Liver (tissue), 9 donors: Measurements from ENCODE around the gene SELENOO. TPM values are rescaled to one million over a fixed set of nuclear protein-coding genes. Genes with fewer than 3 reads are reported as not detected.

Source experiments
- DNase-seq: peaks from one replicate; pipeline ENCODE4 v3.0.0-alpha.2; 2017; ENCODE audit warnings: low spot score
- H3K27ac ChIP-seq, 2 donors: one replicate each; pipeline ENCODE4 v1.7.0; 2013; ENCODE audit warnings: inconsistent platforms in 2 of 2, low read length in 2 of 2, control low read depth in 1 of 2, low read depth in 1 of 2, mild to moderate bottlenecking in 1 of 2
- H3K27me3 ChIP-seq, 4 donors: one replicate each; pipeline versions ENCODE4 v1.6.1 to v1.7.0; 2013; ENCODE audit warnings: low read length in 3 of 4, inconsistent platforms in 1 of 4, mild to moderate bottlenecking in 1 of 4, moderate library complexity in 1 of 4; ENCODE audit not compliant: control insufficient read depth in 4 of 4, insufficient read depth in 4 of 4
- H3K36me3 ChIP-seq, 4 donors: one replicate each; pipeline versions ENCODE4 v1.6.1 to v1.7.0; 2013; ENCODE audit warnings: low read length in 3 of 4, mild to moderate bottlenecking in 3 of 4, low read depth in 1 of 4, moderate library complexity in 1 of 4; ENCODE audit not compliant: control insufficient read depth in 4 of 4, insufficient read depth in 3 of 4
- H3K4me1 ChIP-seq, 4 donors: one replicate each; pipeline versions ENCODE4 v1.6.1 to v1.7.0; 2013; ENCODE audit warnings: low read length in 3 of 4, mild to moderate bottlenecking in 3 of 4, moderate library complexity in 1 of 4; ENCODE audit not compliant: control insufficient read depth in 4 of 4, insufficient read depth in 4 of 4
- H3K4me3 ChIP-seq, 3 donors: one replicate each; pipeline versions ENCODE4 v1.6.1 to v1.7.0; 2013; ENCODE audit warnings: low read length in 3 of 3, control low read depth in 1 of 3, low read depth in 1 of 3, mild to moderate bottlenecking in 1 of 3
- H3K9ac ChIP-seq, 2 donors: one replicate each; pipeline ENCODE4 v1.7.0; 2013; ENCODE audit warnings: low read length in 2 of 2, mild to moderate bottlenecking in 2 of 2, moderate library complexity in 2 of 2, control low read depth in 1 of 2, low read depth in 1 of 2
- H3K9me3 ChIP-seq, 4 donors: one replicate each; pipeline versions ENCODE4 v1.6.1 to v1.7.0; 2013; ENCODE audit warnings: low read length in 3 of 4; ENCODE audit not compliant: control insufficient read depth in 4 of 4
- ATF3 ChIP-seq: IDR thresholded peaks from 2 replicates; pipeline ENCODE4 v1.6.1; 2016; ENCODE audit warnings: antibody characterized with exemption
- CTCF ChIP-seq: fragments of 150-350 bp; IDR thresholded peaks from 2 replicates; pipeline ENCODE4 v1.5.1; 2017; ENCODE audit warnings: improper control_type of control experiment, low read depth, low read length; ENCODE audit not compliant: missing input control
- EGR1 ChIP-seq, 2 donors: IDR thresholded peaks; 2 replicates each; pipeline ENCODE4 v1.6.1; 2016 to 2018; ENCODE audit warnings: antibody characterized with exemption in 2 of 2, low read depth in 2 of 2
- FOXA2 ChIP-seq: IDR thresholded peaks from 2 replicates; pipeline ENCODE4 v1.6.1; 2016; ENCODE audit warnings: antibody characterized with exemption
- GABPA ChIP-seq, 2 donors: IDR thresholded peaks in 1 of 2; conservative IDR thresholded peaks in 1 of 2; 2 replicates each; pipeline ENCODE4 v1.6.1; 2016; ENCODE audit warnings: antibody characterized with exemption in 2 of 2, mild to moderate bottlenecking in 1 of 2, moderate library complexity in 1 of 2
- HNF4A ChIP-seq, 2 donors: conservative IDR thresholded peaks; 2 replicates each; pipeline ENCODE4 v1.6.1; 2016; ENCODE audit warnings: antibody characterized with exemption in 2 of 2, mild to moderate bottlenecking in 2 of 2
- HNF4G ChIP-seq: IDR thresholded peaks from 2 replicates; pipeline ENCODE4 v1.6.1; 2016; ENCODE audit warnings: antibody characterized with exemption
- JUND ChIP-seq, 2 donors: IDR thresholded peaks; 2 replicates each; pipeline ENCODE4 v1.6.1; 2016; ENCODE audit warnings: antibody characterized with exemption in 2 of 2
- MAX ChIP-seq: IDR thresholded peaks from 2 replicates; pipeline ENCODE4 v1.6.1; 2016; ENCODE audit warnings: antibody characterized with exemption
- NR2F2 ChIP-seq: IDR thresholded peaks from 2 replicates; pipeline ENCODE4 v1.6.1; 2016; ENCODE audit warnings: antibody characterized with exemption
- RAD21 ChIP-seq, 2 donors: IDR thresholded peaks; 2 replicates each; pipeline ENCODE4 v1.6.1; 2016; ENCODE audit warnings: antibody characterized with exemption in 2 of 2, mild to moderate bottlenecking in 2 of 2
- REST ChIP-seq: IDR thresholded peaks from 2 replicates; pipeline ENCODE4 v1.6.1; 2016; ENCODE audit warnings: antibody characterized with exemption, mild to moderate bottlenecking
- RXRA ChIP-seq, 2 donors: IDR thresholded peaks; 2 replicates each; pipeline ENCODE4 v1.6.1; 2017 to 2018; ENCODE audit warnings: antibody characterized with exemption in 2 of 2, mild to moderate bottlenecking in 1 of 2
- SP1 ChIP-seq: IDR thresholded peaks from 2 replicates; pipeline ENCODE4 v1.6.1; 2018; ENCODE audit warnings: antibody characterized with exemption, mild to moderate bottlenecking
- YY1 ChIP-seq: IDR thresholded peaks from 2 replicates; pipeline ENCODE4 v1.6.1; 2016; ENCODE audit warnings: antibody characterized with exemption, mild to moderate bottlenecking
- WGBS: extraction: QIAGEN DNeasy Blood & Tissue Kit; methylation state at CpG from one replicate; pipeline ENCODE4 v1.1.7; 2013; 5-methylcytosine and 5-hydroxymethylcytosine counted together
- polyA plus RNA-seq, 2 donors: library from polyadenylated mRNA; stranded (reverse) in 1 of 2; unstranded in 1 of 2; fragments of 200-250 nt in 1 of 2; fragments of >200 nt in 1 of 2; fragmentation: Nextera tagmentation in 1 of 2; extraction: Ambion mirVana in 1 of 2; gene quantifications; one replicate each; pipeline versions ENCODE4 v1.2.1 to v1.2.3, GENCODE V29; 2013 to 2015
- total RNA-seq, 2 donors: library from RNA; depleted of rRNA; stranded (reverse); fragments of >200 nt; gene quantifications; one replicate each; pipeline ENCODE4 v1.2.3, GENCODE V29; 2014
- donor health status: healthy.
- donor health status: healthy.
- donor health status: healthy.
- donor health status: healthy.
- donor health status: healthy.

Gene SELENOO
- total and polyA plus RNA-seq, 4 donors, result 16.4 to 59.2 (median 42.2) TPM

GRCh38 chr22:50262973-50263617 is 62.3 kb downstream of the SELENOO start:
- 58% methylated on average over 9 of the region's 9 CpGs for WGBS
- no peak for TF ChIP-seq MAX
- Histone ChIP-seq H3K27me3 (no peaks in the 10 kb centered on the region), H3K36me3 (no peaks in the 10 kb centered on the region), H3K9ac (no peak overlapping the region), H3K4me1 (peaks cover 14 to 35% (median 29%) of the 10 kb centered on the region in 4 donors), H3K27ac (no peak overlapping the region), H3K4me3 (no peak overlapping the region), H3K9me3 (no peaks in the 10 kb centered on the region)
- no peak for DNase-seq

- no peak overlapping the region for H3K9ac ChIP-seq
- H3K27ac ChIP-seq, result no peak overlapping the region
- H3K4me1 ChIP-seq, result peaks cover 19 to 37% (median 27%) of the 10 kb centered on the region in 4 donors
- no peak for DNase-seq
- TF ChIP-seq CTCF (no peak), GABPA (IDR thresholded peaks at IDR 0.05 in 1 of 2, conservative IDR thresholded peaks at IDR 0.05 in 1 of 2) (no peak), JUND (IDR thresholded peaks at IDR 0.05) (no peak), ATF3 (no peak), RAD21 (IDR thresholded peaks at IDR 0.05) (no peak), YY1 (no peak)
- no peaks in the 10 kb centered on the region for H3K27me3 ChIP-seq
- H3K9me3 ChIP-seq, result no peaks in the 10 kb centered on the region
- H3K36me3 ChIP-seq, result no peaks in the 10 kb centered on the region
- H3K4me3 ChIP-seq, result no peak overlapping the region
- 87% methylated on average over 15 of the region's 15 CpGs for WGBS
These were observed 63.4 kb downstream of the SELENOO start for GRCh38 chr22:50264104-50264745.

DNA sequence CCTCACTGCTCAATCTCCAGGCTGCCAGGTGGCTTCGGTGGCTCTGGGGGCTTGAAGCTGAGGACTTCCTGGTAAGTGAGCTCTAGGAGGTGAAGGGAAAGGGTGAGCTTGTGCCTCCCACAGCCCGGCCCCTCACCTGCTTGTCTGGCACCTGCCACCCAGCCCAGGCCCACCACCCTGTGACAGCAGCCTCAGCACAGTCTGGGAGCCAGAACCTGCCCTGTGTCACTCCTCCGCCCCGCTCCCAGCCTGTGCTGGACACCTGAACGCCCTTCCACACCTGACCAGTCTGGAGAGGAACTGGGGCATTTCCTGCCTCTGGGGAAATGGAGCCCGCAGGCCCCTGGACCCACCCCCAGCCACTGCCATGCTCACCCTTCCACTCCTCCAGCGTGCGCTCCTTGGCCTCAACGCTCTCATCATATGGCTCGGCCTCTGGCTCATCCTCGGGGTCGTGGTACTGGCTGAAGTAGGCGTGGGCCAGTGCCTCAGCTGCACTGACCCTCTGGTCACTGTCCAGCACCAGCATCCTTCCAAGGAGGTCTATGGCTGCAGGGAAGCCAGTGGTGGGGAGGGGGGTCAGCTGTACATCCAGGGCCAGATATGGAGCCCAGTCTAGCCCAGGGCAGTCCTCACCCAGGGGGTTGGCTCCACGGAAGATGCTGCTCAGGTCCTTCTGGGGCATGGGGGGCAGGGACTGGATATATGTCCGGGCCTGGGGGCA is 64.3 kb downstream of the SELENOO start:
- WGBS, result 84% methylated on average over 15 of the region's 15 CpGs
- no peaks in the 10 kb centered on the region for H3K9me3 ChIP-seq
- DNase-seq, result no peak
- no peak overlapping the region for H3K9ac ChIP-seq
- H3K4me3 ChIP-seq, result no peak overlapping the region
- H3K27me3 ChIP-seq, result no peaks in the 10 kb centered on the region
- H3K36me3 ChIP-seq, result no peaks in the 10 kb centered on the region
- peaks cover 19 to 44% (median 33%) of the 10 kb centered on the region in 4 donors for H3K4me1 ChIP-seq
- no peak overlapping the region for H3K27ac ChIP-seq
- TF ChIP-seq HNF4A (conservative IDR thresholded peaks at IDR 0.05) (no peak), RXRA (IDR thresholded peaks at IDR 0.05) (no peak), ATF3 (no peak), HNF4G (no peak), SP1 (no peak), MAX (no peak), REST (no peak), YY1 (no peak), CTCF (no peak), NR2F2 (no peak), EGR1 (IDR thresholded peaks at IDR 0.05; ENCODE audit: low read depth in 2 of 2) (no peak), FOXA2 (no peak), JUND (IDR thresholded peaks at IDR 0.05) (no peak)
